OCI-LY7 (cell line): Measurements from ENCODE around the gene KCNK7. TPM values are rescaled to one million over a fixed set of nuclear protein-coding genes. Genes with fewer than 3 reads are reported as not detected.

ENCODE experiments used
- BruUV-seq: library from RNA; stranded (reverse); fragments of 400-500 nt; replicated peaks from 2 replicates; lab custom pipeline; 2021; lab: Mats Ljungman, UMichigan
- CTCF ChIA-PET: fragments of 300-600 bp; sonication (Branson Sonifier 250); formaldehyde crosslinking; loops from one replicate; lab custom pipeline; 2022; ENCODE audit warnings: antibody characterized with exemption; ENCODE audit not compliant: unreplicated experiment; lab: Charles Lee
- POLR2A ChIA-PET: fragments of 300-600 bp; sonication (Branson Sonifier 250); formaldehyde crosslinking; loops from one replicate; lab custom pipeline; 2022; ENCODE audit warnings: antibody characterized with exemption; lab: Charles Lee
- DNase-seq: peaks from one replicate; pipeline ENCODE4 v3.0.0-alpha.2; 2015; ENCODE audit warnings: low spot score
- H2AFZ ChIP-seq: fragments of 200-600 bp; sonication (generic), shearing (Covaris generic); 2 replicates; pipeline ENCODE4 v1.6.1; 2014; ENCODE audit warnings: mild to moderate bottlenecking, antibody characterized with exemption, low read length, moderate library complexity
- H3K27ac ChIP-seq: fragments of 200-600 bp; sonication (generic); 2 replicates; pipeline ENCODE4 v1.5.1; 2014; ENCODE audit warnings: mixed run types, low read depth, mild to moderate bottlenecking, moderate library complexity, low read length, inconsistent platforms; ENCODE audit not compliant: poor library complexity, severe bottlenecking
- H3K36me3 ChIP-seq: fragments of 200-600 bp; sonication (generic); 2 replicates; pipeline ENCODE4 v1.6.1; 2014; ENCODE audit warnings: mild to moderate bottlenecking, antibody characterized with exemption, low read length, moderate library complexity, mixed read lengths; ENCODE audit not compliant: insufficient read depth
- H3K4me1 ChIP-seq: fragments of 200-600 bp; sonication (generic); 2 replicates; pipeline ENCODE4 v1.5.1; 2014; ENCODE audit warnings: mild to moderate bottlenecking, low read length; ENCODE audit not compliant: insufficient read depth, poor library complexity, severe bottlenecking
- H3K4me2 ChIP-seq: fragments of 200-600 bp; sonication (generic); 2 replicates; pipeline ENCODE4 v1.6.1; 2014; ENCODE audit warnings: mild to moderate bottlenecking, low read length
- H3K4me3 ChIP-seq: fragments of 200-600 bp; sonication (generic); 2 replicates; pipeline ENCODE4 v1.5.1; 2014; ENCODE audit warnings: mild to moderate bottlenecking, low read depth, low read length; ENCODE audit not compliant: poor library complexity, severe bottlenecking
- H3K79me2 ChIP-seq: fragments of 200-600 bp; sonication (generic); 2 replicates; pipeline ENCODE4 v1.6.1; 2016; ENCODE audit warnings: low read depth, mild to moderate bottlenecking, low read length, moderate library complexity, mixed read lengths; ENCODE audit not compliant: insufficient read depth
- H3K9me2 ChIP-seq: fragments of 200-600 bp; sonication (generic); 2 replicates; pipeline ENCODE4 v1.6.1; 2016; ENCODE audit warnings: mild to moderate bottlenecking, low read length, mixed read lengths; ENCODE audit not compliant: insufficient read depth
- H3K9me3 ChIP-seq: fragments of 200-600 bp; sonication (generic); 2 replicates; pipeline ENCODE4 v1.6.1; 2014; ENCODE audit warnings: mild to moderate bottlenecking, mixed run types, low read length, mixed read lengths
- H4K20me1 ChIP-seq: fragments of 200-600 bp; sonication (generic); 2 replicates; pipeline ENCODE4 v1.6.1; 2014; ENCODE audit warnings: mild to moderate bottlenecking, antibody characterized with exemption, low read length, moderate library complexity, mixed read lengths; ENCODE audit not compliant: insufficient read depth
- CTCF ChIP-seq: fragments of 200-600 bp; sonication (generic); conservative IDR thresholded peaks from 2 replicates; pipeline ENCODE4 v1.5.1; 2014; ENCODE audit warnings: mild to moderate bottlenecking, antibody characterized with exemption, low read length, moderate library complexity, mixed read lengths
- EZH2phosphoT487 ChIP-seq: fragments of 200-600 bp; sonication (generic); IDR thresholded peaks from 2 replicates; pipeline ENCODE4 v1.6.1; 2018; ENCODE audit warnings: low read depth, borderline replicate concordance, mild to moderate bottlenecking, mixed run types, antibody characterized with exemption, low read length, moderate library complexity, mixed read lengths
- intact Hi-C: fragments of 100-400 bp; cut with micrococcal nuclease; formaldehyde crosslinking; loops from one replicate; pipeline ENCODE4 v1.10.0; 2022; ENCODE audit not compliant: unreplicated experiment
- total RNA-seq, 2 experiments: library from RNA; depleted of rRNA in 1 of 2; stranded (reverse); fragments of >200 nt in 1 of 2; shearing (Covaris generic) in 1 of 2; gene quantifications; 2 replicates each; pipeline ENCODE4 v1.2.3, GENCODE V29; 2014 to 2022

Gene KCNK7
- total RNA-seq, 2 experiments from 2014 or later, result 0.68 to 1.4 TPM

DNA sequence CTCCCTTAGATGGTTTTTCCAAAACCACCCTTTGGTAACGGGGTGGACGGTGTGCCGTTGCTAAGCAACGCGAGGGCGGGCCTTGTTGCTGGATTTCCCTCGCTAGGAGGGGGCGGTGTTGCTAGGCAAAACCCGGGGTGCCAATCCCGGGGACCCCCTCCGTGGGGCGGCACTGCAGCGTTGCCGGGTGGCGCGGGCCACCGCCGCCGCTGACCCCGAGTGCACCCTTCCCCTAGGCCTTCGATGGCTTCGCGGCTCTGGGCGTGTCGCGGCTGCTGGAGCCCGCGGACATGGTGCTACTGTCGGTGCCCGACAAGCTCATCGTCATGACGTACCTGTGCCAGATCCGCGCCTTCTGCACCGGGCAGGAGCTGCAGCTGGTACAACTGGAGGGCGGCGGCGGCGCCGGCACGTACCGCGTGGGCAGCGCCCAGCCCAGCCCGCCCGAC, 10.9 kb downstream of the KCNK7 start:
- Histone ChIP-seq H3K27ac (no peak overlapping the region), H3K36me3 (peaks cover 35% of the 10 kb centered on the region), H3K4me2 (no peak overlapping the region), H3K79me2 (no peaks in the 10 kb centered on the region), H4K20me1 (no peaks in the 10 kb centered on the region), H3K4me1 (peaks cover 33% of the 10 kb centered on the region), H3K9me2 (no peaks in the 10 kb centered on the region), H2AFZ (no peak overlapping the region), H3K9me3 (no peaks in the 10 kb centered on the region), H3K4me3 (no peak overlapping the region)
- BruUV-seq, result no TSS peak
- ChIA-PET CTCF (no interaction called here), POLR2A (no interaction called here)
- no peak for DNase-seq
- TF ChIP-seq CTCF (no peak), EZH2phosphoT487 (no peak)
- intact Hi-C loops, result no loop called here

DNA sequence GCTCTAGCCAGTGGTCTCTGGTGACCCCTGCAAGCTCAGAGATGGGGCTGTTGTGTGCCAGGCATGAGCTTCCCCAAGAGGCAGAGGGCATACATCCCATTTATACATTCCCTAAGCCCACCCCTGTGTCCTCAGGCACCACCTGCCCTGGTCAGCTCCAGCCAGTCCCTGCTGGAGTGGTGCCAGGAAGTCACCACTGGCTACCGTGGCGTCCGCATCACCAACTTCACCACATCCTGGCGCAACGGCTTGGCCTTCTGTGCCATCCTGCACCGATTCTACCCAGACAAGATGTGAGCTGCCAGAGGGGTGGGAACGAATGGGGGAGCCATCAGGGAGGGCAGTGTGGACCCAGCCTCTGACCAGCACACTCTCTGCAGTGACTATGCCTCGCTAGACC, 11.5 kb downstream of the KCNK7 start:
- Histone ChIP-seq H4K20me1 (no peaks in the 10 kb centered on the region), H3K4me1 (peaks cover 27% of the 10 kb centered on the region), H3K36me3 (peaks cover 35% of the 10 kb centered on the region), H3K9me3 (no peaks in the 10 kb centered on the region), H3K27ac (no peak overlapping the region), H3K4me2 (no peak overlapping the region), H3K9me2 (no peaks in the 10 kb centered on the region), H3K4me3 (no peak overlapping the region), H2AFZ (no peak overlapping the region), H3K79me2 (no peaks in the 10 kb centered on the region)
- no TSS peak for BruUV-seq
- CTCF ChIA-PET, result no interaction called here
- TF ChIP-seq EZH2phosphoT487 (no peak), CTCF (no peak)
- DNase-seq, result no peak
- POLR2A ChIA-PET, result interaction anchor here (0.8 kb wide), 1 partner anchor 14 kb away, joined by 3 read pairs; the partner anchor contains the start of gene ZNRD2
- intact Hi-C loops, result no loop called here

GRCh38 chr11:65583589-65583988, 12.0 kb downstream of the KCNK7 start:
- no TSS peak for BruUV-seq
- no peak overlapping the region for H3K4me3 ChIP-seq
- ChIA-PET POLR2A (interaction anchor here (0.8 kb wide), 1 partner anchor 13 kb away, joined by 3 read pairs; the partner anchor contains the start of gene ZNRD2), CTCF (no interaction called here)
- no peak overlapping the region for H3K4me2 ChIP-seq
- intact Hi-C loops, result no loop called here
- H3K79me2 ChIP-seq, result no peaks in the 10 kb centered on the region
- DNase-seq, result no peak
- no peak for TF ChIP-seq CTCF
- TF ChIP-seq EZH2phosphoT487, result no peak
- H3K9me2 ChIP-seq, result no peaks in the 10 kb centered on the region
- H3K27ac ChIP-seq, result no peak overlapping the region
- H4K20me1 ChIP-seq, result no peaks in the 10 kb centered on the region
- H3K4me1 ChIP-seq, result peaks cover 22% of the 10 kb centered on the region
- no peaks in the 10 kb centered on the region for H3K9me3 ChIP-seq
- no peak overlapping the region for H2AFZ ChIP-seq
- H3K36me3 ChIP-seq, result peaks cover 35% of the 10 kb centered on the region
